Measurements from ENCODE around the gene BEST1.

DNA sequence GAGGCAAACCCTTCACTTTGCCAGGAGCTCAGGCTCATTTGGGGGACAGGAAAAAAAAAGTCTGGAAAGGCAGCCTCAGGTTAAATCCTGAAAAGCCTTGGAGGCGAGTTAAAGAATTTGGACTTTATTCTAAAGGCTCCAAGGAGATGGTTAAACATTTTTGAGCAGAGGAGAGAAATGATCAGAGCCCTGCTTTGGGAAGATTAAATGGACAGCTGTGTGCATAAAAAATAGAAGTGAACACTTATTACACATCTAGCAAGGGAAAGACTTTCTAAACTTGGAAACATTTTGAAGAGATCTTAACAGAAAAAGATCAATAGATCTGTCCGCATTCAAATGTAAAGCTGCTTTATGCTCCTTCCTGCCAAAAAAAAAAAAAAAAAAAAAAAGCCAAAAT is 24.4 kb upstream of the BEST1 start:
- TF ChIP-seq, protein P1, sequence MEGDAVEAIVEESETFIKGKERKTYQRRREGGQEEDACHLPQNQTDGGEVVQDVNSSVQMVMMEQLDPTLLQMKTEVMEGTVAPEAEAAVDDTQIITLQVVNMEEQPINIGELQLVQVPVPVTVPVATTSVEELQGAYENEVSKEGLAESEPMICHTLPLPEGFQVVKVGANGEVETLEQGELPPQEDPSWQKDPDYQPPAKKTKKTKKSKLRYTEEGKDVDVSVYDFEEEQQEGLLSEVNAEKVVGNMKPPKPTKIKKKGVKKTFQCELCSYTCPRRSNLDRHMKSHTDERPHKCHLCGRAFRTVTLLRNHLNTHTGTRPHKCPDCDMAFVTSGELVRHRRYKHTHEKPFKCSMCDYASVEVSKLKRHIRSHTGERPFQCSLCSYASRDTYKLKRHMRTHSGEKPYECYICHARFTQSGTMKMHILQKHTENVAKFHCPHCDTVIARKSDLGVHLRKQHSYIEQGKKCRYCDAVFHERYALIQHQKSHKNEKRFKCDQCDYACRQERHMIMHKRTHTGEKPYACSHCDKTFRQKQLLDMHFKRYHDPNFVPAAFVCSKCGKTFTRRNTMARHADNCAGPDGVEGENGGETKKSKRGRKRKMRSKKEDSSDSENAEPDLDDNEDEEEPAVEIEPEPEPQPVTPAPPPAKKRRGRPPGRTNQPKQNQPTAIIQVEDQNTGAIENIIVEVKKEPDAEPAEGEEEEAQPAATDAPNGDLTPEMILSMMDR (IDR thresholded peaks at IDR 0.05) = no peak
- TF ChIP-seq POLR2A (IDR thresholded peaks at IDR 0.05) = no peak
